Ectodermal cell (in vitro differentiated cells): Measurements from ENCODE around the gene CMC2.

Experiments used
- H3K27ac ChIP-seq: 2 replicates; pipeline ENCODE4 v1.7.0; 2013; ENCODE audit warnings: mild to moderate bottlenecking, low read depth, low read length; ENCODE audit not compliant: insufficient read depth, poor library complexity, severe bottlenecking
- H3K27me3 ChIP-seq: 2 replicates; pipeline ENCODE4 v1.7.0; 2013; ENCODE audit warnings: mild to moderate bottlenecking, low read length; ENCODE audit not compliant: insufficient read depth, control insufficient read depth, poor library complexity, severe bottlenecking
- H3K36me3 ChIP-seq: one replicate; pipeline ENCODE4 v1.7.0; 2013; ENCODE audit warnings: low read length; ENCODE audit not compliant: control insufficient read depth, insufficient read depth
- H3K4me1 ChIP-seq: one replicate; pipeline ENCODE4 v1.7.0; 2013; ENCODE audit warnings: low read length; ENCODE audit not compliant: control insufficient read depth, insufficient read depth
- H3K4me3 ChIP-seq: 2 replicates; pipeline ENCODE4 v1.7.0; 2013; ENCODE audit warnings: low read depth, low read length, control low read depth; ENCODE audit not compliant: insufficient read depth
- H3K9me3 ChIP-seq: 2 replicates; pipeline ENCODE4 v1.7.0; 2013; ENCODE audit warnings: mild to moderate bottlenecking, low read length, moderate library complexity; ENCODE audit not compliant: control insufficient read depth
- WGBS, 2 experiments: methylation state at CpG; one replicate each; pipeline ENCODE4 v1.1.7; 2013; ENCODE audit warnings: missing lambda C conversion rate in 2 of 2; 5-methylcytosine and 5-hydroxymethylcytosine counted together

The CMC2 gene

DNA sequence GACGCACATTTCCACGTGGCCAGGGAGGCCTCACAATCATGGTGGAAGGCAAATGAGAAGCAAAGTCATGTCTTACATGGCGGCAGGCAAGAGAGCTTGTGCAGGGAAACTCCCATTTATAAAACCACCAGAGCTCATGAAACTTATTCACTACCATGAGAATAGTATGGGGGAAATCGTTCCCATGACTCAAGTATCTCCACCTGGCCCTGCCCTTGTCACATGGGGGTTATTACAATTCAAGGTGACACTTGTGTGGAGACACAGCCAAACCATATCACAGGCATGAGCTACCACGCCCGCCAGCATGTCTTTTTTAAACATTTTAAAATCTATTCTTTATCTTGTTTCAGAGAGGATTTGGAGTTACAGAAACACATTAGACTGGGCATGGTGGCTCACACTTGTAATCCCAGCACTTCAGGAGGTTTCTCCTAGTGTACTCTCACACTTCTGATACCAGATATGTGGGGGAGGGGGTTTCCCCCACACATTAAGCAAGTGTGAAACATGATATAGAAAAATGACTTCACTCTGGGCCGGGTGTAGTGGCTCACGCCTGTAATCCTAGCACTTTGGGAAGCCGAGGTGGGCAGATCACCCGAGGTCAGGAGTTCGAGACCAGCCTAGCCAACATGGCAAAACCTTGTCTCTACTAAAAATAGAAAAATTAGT, 23.4 kb upstream of the CMC2 start:
- 91 to 94% methylated on average over 11 of the region's 11 CpGs for WGBS, 2 experiments
- no peaks in the 10 kb centered on the region for H3K9me3 ChIP-seq
- H3K4me1 ChIP-seq, result no peaks in the 10 kb centered on the region
- H3K27ac ChIP-seq, result no peak overlapping the region
- H3K4me3 ChIP-seq, result no peak overlapping the region
- peaks cover 10% of the 10 kb centered on the region for H3K36me3 ChIP-seq
- H3K27me3 ChIP-seq, result no peaks in the 10 kb centered on the region

DNA sequence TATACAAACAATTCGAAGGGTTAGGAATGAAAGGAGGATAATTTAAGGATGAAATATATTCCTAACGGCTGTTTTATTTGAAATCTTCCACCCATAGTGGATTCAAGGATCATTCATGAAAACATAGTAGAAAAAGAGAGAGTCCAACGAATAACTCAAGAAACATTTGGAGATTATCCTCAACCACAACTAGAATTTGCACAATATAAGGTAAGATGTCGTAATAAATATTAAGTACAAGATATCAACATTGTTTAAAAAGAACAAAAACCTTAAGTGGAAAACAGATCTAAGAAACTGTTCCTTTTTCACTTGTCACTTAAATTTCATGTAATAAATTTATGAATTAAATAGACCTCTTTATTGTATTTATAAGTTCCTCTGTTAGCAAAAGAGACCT, 19.7 kb upstream of the CMC2 start:
- H3K36me3 ChIP-seq, result peaks cover 21% of the 10 kb centered on the region

DNA sequence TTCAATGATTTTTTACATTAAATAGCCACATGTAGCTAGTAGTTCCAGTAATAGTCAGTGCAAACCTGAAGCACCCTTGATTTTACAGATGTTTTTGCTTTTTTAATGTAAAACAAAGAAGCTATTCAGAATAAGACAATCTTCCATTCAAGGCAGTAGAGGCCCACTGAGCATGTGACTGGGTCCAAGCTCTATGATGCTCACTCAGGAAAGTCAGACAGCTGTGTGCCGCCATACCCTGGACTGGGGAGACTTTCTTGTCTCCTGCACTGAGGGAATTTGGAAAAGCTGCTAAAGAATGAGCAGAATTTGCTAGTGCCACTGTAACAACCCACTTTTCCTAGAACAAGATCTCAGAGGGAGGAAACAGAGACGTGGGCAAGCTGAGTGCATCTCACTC, 11.8 kb upstream of the CMC2 start:
- no peak overlapping the region for H3K4me3 ChIP-seq
- H3K9me3 ChIP-seq, result no peaks in the 10 kb centered on the region
- H3K27me3 ChIP-seq, result no peaks in the 10 kb centered on the region
- no peaks in the 10 kb centered on the region for H3K4me1 ChIP-seq
- no peak overlapping the region for H3K27ac ChIP-seq
- H3K36me3 ChIP-seq, result peaks cover 67% of the 10 kb centered on the region
- 92 to 98% methylated on average over 2 of the region's 2 CpGs for WGBS, 2 experiments

More for the DNA sequence above, 19.7 kb upstream of the CMC2 start:
- Histone ChIP-seq H3K9me3 (no peaks in the 10 kb centered on the region), H3K4me3 (no peak overlapping the region), H3K27me3 (no peaks in the 10 kb centered on the region), H3K27ac (no peak overlapping the region), H3K4me1 (no peaks in the 10 kb centered on the region)
- WGBS, 2 experiments, result 95% methylated on average over 3 of the region's 4 CpGs; no CpG with 5 or more reads in 1 of the 2 experiments

DNA sequence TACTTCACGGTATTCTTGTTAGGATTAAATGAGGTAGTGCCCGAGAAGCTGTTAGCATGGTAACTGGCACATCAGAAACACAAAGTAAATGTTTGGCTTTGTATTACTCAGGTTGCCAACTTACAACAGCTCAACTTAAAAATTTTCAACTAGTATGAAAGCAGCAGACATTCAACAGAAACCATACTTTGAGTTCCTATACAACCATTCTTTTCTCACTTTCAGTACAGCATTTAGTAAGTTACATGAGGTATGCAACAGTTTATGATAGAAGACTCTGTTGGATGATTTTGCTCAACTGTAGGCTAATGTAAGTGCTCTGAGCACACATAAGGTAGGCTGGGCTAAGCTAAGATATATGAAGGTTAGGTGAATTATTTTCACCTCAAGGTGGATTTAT, 8.0 kb upstream of the CMC2 start:
- 92 to 95% methylated on average over 2 of the region's 2 CpGs for WGBS, 2 experiments
- H3K4me1 ChIP-seq, result no peaks in the 10 kb centered on the region
- H3K4me3 ChIP-seq, result no peak overlapping the region
- H3K9me3 ChIP-seq, result no peaks in the 10 kb centered on the region
- H3K27ac ChIP-seq, result no peak overlapping the region
- peaks cover 45% of the 10 kb centered on the region for H3K36me3 ChIP-seq
- no peaks in the 10 kb centered on the region for H3K27me3 ChIP-seq

DNA sequence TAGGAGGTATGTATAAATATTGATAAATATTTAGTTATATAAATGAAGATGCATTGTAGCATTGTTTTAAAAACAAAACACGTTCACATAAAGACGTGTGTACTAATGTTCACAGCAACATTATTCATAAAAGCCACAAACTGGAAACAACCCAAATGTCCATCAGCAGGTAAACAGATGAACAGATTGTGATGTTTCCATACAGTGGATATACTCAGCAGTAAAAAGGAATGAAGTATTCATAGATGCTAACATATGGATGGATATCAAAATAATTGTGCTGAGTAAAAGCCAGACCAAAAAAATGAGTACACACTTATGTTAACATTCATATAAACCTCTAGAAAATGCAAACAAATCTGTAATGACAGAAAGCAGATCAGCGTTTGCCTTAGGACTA, 6.3 kb upstream of the CMC2 start:
- Histone ChIP-seq H3K27me3 (no peaks in the 10 kb centered on the region), H3K36me3 (peaks cover 38% of the 10 kb centered on the region), H3K4me1 (peaks cover 4% of the 10 kb centered on the region), H3K4me3 (no peak overlapping the region), H3K9me3 (no peaks in the 10 kb centered on the region), H3K27ac (no peak overlapping the region)
- WGBS, 2 experiments, result 94 to 100% methylated on average over 1 to 3 of the region's 3 CpGs

DNA sequence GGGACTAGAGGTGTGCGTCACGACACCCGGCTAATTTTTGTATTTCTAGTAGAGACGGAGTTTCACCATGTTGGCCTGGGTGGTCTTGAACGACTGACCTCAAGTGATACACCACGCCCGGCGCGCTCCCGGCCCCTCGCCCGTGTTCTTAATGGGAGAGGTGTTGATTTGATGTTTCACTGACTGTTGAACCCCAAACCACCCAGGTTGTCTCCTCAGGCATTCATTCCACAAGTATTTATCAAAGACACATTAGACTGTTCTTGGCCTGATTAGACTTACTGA, 1.8 kb upstream of the CMC2 start:
- no peaks in the 10 kb centered on the region for H3K9me3 ChIP-seq
- H3K36me3 ChIP-seq, result peaks cover 3% of the 10 kb centered on the region
- H3K4me1 ChIP-seq, result peaks cover 4% of the 10 kb centered on the region
- 93 to 98% methylated on average over 12 of the region's 12 CpGs for WGBS, 2 experiments
- H3K27me3 ChIP-seq, result no peaks in the 10 kb centered on the region
- no peak overlapping the region for H3K27ac ChIP-seq
- peak overlapping the region; percentile 96 for H3K4me3 ChIP-seq

DNA sequence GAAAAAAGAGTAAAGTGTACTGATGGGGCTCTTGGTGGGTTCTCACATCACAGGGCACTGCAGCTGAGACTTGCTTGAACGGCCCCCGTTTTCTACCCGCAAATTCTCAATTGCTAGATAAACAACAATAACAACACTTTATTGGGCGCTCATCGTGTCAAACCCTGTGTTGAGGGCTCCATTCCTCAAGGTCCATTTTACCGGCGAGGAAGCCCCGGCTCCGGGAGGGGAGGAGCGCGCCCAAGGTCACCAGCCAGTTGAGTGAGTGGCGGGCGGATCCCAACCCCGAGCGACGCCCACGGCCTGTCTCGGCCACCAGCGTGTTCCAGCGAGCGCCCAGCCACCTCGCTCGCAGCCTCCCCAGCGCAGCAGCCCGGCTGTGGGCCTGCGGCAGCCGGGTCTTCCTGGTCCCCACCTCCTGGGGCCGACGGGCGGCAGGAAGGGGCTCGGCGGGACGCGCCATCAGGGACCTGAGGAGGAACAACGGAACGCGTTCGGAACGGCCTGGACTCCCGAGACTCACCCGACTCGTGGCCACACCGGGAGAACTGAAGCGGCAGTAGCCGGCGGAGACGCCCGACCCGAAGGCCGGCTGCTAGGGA, 373 bp downstream of the CMC2 start:
- no peaks in the 10 kb centered on the region for H3K9me3 ChIP-seq
- H3K4me3 ChIP-seq, result peak overlapping the region; percentile 96
- 0% methylated on average over 50 of the region's 50 CpGs for WGBS, 2 experiments
- peak overlapping the region; percentile 98 for H3K27ac ChIP-seq
- no peaks in the 10 kb centered on the region for H3K27me3 ChIP-seq
- no peaks in the 10 kb centered on the region for H3K36me3 ChIP-seq
- H3K4me1 ChIP-seq, result peaks cover 4% of the 10 kb centered on the region

DNA sequence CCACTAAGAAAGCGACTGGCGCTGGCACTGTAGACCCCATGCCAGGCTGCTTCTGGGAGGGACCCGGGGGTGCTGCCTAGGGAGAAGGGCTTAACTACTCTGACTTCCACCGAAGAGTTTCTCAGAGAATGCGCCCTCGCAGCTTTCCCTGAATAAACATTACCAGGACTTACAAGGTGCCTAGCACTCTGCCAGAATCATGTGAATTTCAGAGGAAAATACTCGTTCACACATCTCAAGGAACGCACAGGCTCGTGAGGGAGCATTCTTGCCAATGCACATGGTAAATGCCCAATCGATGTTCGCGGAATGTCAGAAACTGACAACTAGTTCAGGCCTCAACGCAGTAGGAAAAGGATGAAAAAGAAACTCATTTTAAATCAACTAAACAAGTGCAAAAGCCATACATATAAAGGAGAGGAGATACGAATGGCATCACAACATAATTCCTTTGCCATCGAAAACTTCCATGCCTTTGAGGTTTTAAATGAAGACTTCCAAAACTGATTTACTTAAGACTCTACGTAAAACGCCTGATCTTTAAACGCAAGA, 999 bp downstream of the CMC2 start:
- Histone ChIP-seq H3K36me3 (no peaks in the 10 kb centered on the region), H3K4me1 (peaks cover 4% of the 10 kb centered on the region), H3K9me3 (no peaks in the 10 kb centered on the region), H3K27me3 (no peaks in the 10 kb centered on the region), H3K4me3 (peak overlapping the region; percentile 96), H3K27ac (no peak overlapping the region)
- WGBS, 2 experiments, result 13 to 16% methylated on average over 18 of the region's 18 CpGs

DNA sequence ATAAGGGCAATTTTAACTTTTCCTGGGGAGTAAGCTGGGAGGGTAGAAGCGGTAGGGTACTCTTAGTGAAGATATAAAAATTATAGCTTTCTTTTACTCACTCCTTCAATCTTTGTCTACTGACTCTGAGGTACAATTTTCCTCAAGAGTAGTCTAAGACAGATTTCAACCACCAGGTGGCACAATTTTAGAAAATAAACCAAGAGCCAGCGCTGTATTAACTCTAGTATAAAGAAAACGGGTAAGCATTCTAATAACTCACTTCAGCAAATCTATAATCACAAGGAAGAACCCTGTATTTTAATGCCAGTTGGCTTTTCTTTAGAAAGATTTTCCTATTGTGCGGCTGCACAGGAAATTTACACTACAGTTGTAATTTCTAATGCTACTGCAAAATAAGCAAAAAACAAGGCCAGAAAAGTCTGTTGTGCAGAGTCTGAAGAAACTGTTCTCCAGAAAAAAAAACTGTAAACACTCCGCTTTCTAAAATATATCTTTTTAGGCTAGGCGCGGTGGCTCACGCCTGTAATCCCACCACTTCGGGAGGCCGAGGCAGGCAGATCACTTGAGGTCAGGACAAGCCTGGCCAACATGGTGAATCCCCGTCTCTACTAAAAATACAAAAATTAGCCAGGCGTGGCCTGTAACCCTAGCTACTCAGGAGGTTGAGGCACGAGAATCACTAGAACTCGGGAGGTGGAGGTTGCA, 1.9 kb downstream of the CMC2 start:
- no peak overlapping the region for H3K27ac ChIP-seq
- no peaks in the 10 kb centered on the region for H3K27me3 ChIP-seq
- no peaks in the 10 kb centered on the region for H3K36me3 ChIP-seq
- 69 to 70% methylated on average over 13 to 14 of the region's 14 CpGs for WGBS, 2 experiments
- peaks cover 4% of the 10 kb centered on the region for H3K4me1 ChIP-seq
- H3K9me3 ChIP-seq, result no peaks in the 10 kb centered on the region
- no peak overlapping the region for H3K4me3 ChIP-seq
